ENCODE data around the gene TMEM219.
"Not testable (repeated sequence)": the region's sequence is repeated elsewhere in the genome, so short reads cannot be mapped to it uniquely, and the experiment has no call there.

Gene TMEM219

DNA sequence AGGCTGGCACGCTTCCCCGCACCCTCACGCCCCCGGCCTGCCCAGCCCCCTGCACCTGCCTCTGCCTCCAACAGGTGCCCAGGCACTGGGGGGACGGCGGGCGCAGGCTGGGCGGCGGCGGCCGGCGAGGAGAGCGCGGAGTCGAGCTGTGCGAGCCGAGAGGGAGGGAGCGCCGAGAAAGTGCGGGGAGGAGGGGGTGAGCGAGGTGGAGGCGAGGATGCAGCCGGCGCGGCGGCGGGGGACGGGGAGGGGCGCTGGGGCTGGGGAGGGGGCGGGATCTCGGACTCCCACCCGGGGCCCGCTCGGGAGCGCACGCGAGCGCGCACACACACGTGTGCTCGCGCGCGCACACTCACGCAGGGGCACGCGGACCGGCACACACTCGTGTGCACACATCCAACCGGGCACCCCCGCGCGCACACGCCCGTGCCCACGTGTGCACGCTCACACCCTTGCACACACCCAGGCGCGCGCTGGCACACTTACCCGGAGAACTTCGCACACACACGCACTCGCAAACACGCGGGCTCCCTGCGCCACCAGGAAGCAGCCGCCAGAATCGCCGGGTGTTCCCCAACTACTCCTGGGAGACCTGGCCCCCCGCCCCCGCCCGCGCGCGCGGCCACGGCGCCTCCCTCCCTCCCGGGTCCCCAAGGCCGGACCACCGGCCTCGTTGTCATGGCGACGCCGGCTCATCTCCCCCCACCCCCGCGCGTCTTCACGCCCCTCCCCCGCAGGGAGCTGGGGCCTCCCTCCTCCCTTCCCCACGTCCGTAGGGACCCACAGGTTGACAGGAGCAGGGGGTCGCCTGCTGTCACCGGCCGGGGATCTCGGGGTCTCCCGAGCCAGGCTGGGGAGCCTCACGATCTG, 49.2 kb downstream of the TMEM219 start, which contains the start of gene DOC2A:
TSS of gene DOC2A (minus strand) at position 184 of the 870 bp plus-strand sequence. CDS start 805 bp downstream, outside the sequence.
- Histone ChIP-seq H3K27ac (ENCODE audit: low read depth in 2 of 2, low read length in 2 of 2) (no peak within 1 kb of the TSS), H3K36me3 (ENCODE audit: control insufficient read depth in 2 of 2, insufficient read depth in 2 of 2, low read length in 2 of 2) (no peaks in the 10 kb centered on the region), H3K9me3 (ENCODE audit: control insufficient read depth in 2 of 2, low read length in 2 of 2) (no peaks in the 10 kb centered on the region), H3K9ac (ENCODE audit: low read depth in 1 of 2, low read length in 2 of 2) (no peak within 1 kb of the TSS), H3K4me3 (ENCODE audit: low read length in 2 of 2) (peak within 1 kb of the TSS in 1 of 2 donors; percentile 50), H3K27me3 (ENCODE audit: control insufficient read depth in 2 of 2, insufficient read depth in 2 of 2, low read length in 2 of 2) (peaks cover 10 to 14% of the 10 kb centered on the region in 2 donors), H3K4me1 (ENCODE audit: control insufficient read depth in 2 of 2, insufficient read depth in 2 of 2, low read length in 2 of 2) (peaks cover 0 to 5% of the 10 kb centered on the region in 2 donors)

DNA sequence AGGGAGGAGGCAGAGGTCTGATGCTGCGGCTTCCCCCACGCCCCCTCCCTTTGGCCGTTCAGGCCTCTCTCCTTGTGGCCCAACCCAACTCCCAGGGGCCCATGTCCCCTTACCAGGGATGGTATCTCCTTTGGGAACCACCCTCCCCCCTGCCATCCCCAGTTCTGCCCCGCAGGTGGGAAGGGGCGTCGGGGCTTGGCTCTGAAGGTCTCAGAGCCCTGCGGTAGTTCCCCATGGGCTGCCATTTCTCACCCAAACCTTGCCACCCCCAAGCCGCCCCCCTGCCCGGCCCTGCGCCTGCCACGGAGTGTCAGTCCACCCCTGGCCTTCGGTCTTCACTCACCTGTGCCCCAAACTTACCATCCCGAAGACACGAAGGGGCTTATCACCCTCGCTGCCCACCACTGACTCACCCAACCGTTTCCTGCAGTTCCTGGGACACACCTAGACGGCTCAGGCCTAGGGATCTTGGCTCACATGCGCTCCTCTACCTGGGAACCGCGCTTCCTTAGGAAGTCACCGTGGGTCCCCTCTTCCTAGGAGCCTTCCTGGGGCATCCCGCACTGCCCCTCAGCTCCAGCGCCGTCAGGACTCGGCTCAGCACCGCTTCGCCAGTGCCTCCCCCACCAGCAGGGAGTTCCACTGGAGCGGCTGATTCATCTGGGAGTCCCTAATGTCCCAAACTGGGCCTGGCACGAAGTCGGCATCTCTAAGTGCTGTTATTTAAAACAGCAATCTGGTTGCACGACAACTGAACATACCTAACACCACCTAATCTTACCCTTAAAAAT, 50.0 kb downstream of the TMEM219 start:
- H3K4me3 ChIP-seq (ENCODE audit: low read length in 2 of 2): no peak overlapping the region

GRCh38 chr16:30012598-30012997, 50.7 kb downstream of the TMEM219 start:
- H3K4me3 ChIP-seq (ENCODE audit: low read length in 2 of 2); H3K9me3 ChIP-seq (ENCODE audit: control insufficient read depth in 2 of 2, low read length in 2 of 2): not testable (repeated sequence)
- peaks cover 10 to 14% of the 10 kb centered on the region in 2 donors for H3K27me3 ChIP-seq (ENCODE audit: control insufficient read depth in 2 of 2, insufficient read depth in 2 of 2, low read length in 2 of 2)

More for the DNA sequence above, 50.0 kb downstream of the TMEM219 start:
- Histone ChIP-seq H3K36me3 (ENCODE audit: control insufficient read depth in 2 of 2, insufficient read depth in 2 of 2, low read length in 2 of 2) (no peaks in the 10 kb centered on the region), H3K4me1 (ENCODE audit: control insufficient read depth in 2 of 2, insufficient read depth in 2 of 2, low read length in 2 of 2) (peaks cover 0 to 5% of the 10 kb centered on the region in 2 donors), H3K27me3 (ENCODE audit: control insufficient read depth in 2 of 2, insufficient read depth in 2 of 2, low read length in 2 of 2) (peaks cover 10 to 14% of the 10 kb centered on the region in 2 donors), H3K9ac (ENCODE audit: low read depth in 1 of 2, low read length in 2 of 2) (no peak overlapping the region), H3K9me3 (ENCODE audit: control insufficient read depth in 2 of 2, low read length in 2 of 2) (no peaks in the 10 kb centered on the region), H3K27ac (ENCODE audit: low read depth in 2 of 2, low read length in 2 of 2) (no peak overlapping the region)

GRCh38 chr16:30015450-30015849, 53.6 kb downstream of the TMEM219 start:
- not testable (repeated sequence) for H3K9me3 ChIP-seq (ENCODE audit: control insufficient read depth in 2 of 2, low read length in 2 of 2); H3K36me3 ChIP-seq (ENCODE audit: control insufficient read depth in 2 of 2, insufficient read depth in 2 of 2, low read length in 2 of 2); H3K27ac ChIP-seq (ENCODE audit: low read depth in 2 of 2, low read length in 2 of 2); H3K4me3 ChIP-seq (ENCODE audit: low read length in 2 of 2); H3K4me1 ChIP-seq (ENCODE audit: control insufficient read depth in 2 of 2, insufficient read depth in 2 of 2, low read length in 2 of 2); H3K9ac ChIP-seq (ENCODE audit: low read depth in 1 of 2, low read length in 2 of 2); H3K27me3 ChIP-seq (ENCODE audit: control insufficient read depth in 2 of 2, insufficient read depth in 2 of 2, low read length in 2 of 2)

More at GRCh38 chr16:30012598-30012997, 50.7 kb downstream of the TMEM219 start:
- H3K9ac ChIP-seq (ENCODE audit: low read depth in 1 of 2, low read length in 2 of 2); H3K36me3 ChIP-seq (ENCODE audit: control insufficient read depth in 2 of 2, insufficient read depth in 2 of 2, low read length in 2 of 2); H3K4me1 ChIP-seq (ENCODE audit: control insufficient read depth in 2 of 2, insufficient read depth in 2 of 2, low read length in 2 of 2); H3K27ac ChIP-seq (ENCODE audit: low read depth in 2 of 2, low read length in 2 of 2): not testable (repeated sequence)

- peaks cover 2 to 4% of the 10 kb centered on the region in 2 donors for H3K27me3 ChIP-seq (ENCODE audit: control insufficient read depth in 2 of 2, insufficient read depth in 2 of 2, low read length in 2 of 2)
- H3K9ac ChIP-seq (ENCODE audit: low read depth in 1 of 2, low read length in 2 of 2): no peak overlapping the region
- H3K36me3 ChIP-seq (ENCODE audit: control insufficient read depth in 2 of 2, insufficient read depth in 2 of 2, low read length in 2 of 2): no peaks in the 10 kb centered on the region
- peaks cover 5 to 10% of the 10 kb centered on the region in 2 donors for H3K4me1 ChIP-seq (ENCODE audit: control insufficient read depth in 2 of 2, insufficient read depth in 2 of 2, low read length in 2 of 2)
- H3K27ac ChIP-seq (ENCODE audit: low read depth in 2 of 2, low read length in 2 of 2): no peak overlapping the region
- no peak overlapping the region for H3K4me3 ChIP-seq (ENCODE audit: low read length in 2 of 2)
- H3K9me3 ChIP-seq (ENCODE audit: control insufficient read depth in 2 of 2, low read length in 2 of 2): no peaks in the 10 kb centered on the region
Measured at GRCh38 chr16:30016555-30017276, 54.8 kb downstream of the TMEM219 start.

GRCh38 chr16:30017277-30017656, 55.4 kb downstream of the TMEM219 start:
- H3K36me3 ChIP-seq (ENCODE audit: control insufficient read depth in 2 of 2, insufficient read depth in 2 of 2, low read length in 2 of 2): no peaks in the 10 kb centered on the region
- peaks cover 5 to 12% of the 10 kb centered on the region in 2 donors for H3K4me1 ChIP-seq (ENCODE audit: control insufficient read depth in 2 of 2, insufficient read depth in 2 of 2, low read length in 2 of 2)

GRCh38 chr16:30017937-30018336, 56.1 kb downstream of the TMEM219 start:
- not testable (repeated sequence) for H3K9ac ChIP-seq (ENCODE audit: low read depth in 1 of 2, low read length in 2 of 2); H3K36me3 ChIP-seq (ENCODE audit: control insufficient read depth in 2 of 2, insufficient read depth in 2 of 2, low read length in 2 of 2); H3K9me3 ChIP-seq (ENCODE audit: control insufficient read depth in 2 of 2, low read length in 2 of 2); H3K27me3 ChIP-seq (ENCODE audit: control insufficient read depth in 2 of 2, insufficient read depth in 2 of 2, low read length in 2 of 2); H3K4me3 ChIP-seq (ENCODE audit: low read length in 2 of 2); H3K27ac ChIP-seq (ENCODE audit: low read depth in 2 of 2, low read length in 2 of 2)
- peaks cover 5 to 12% of the 10 kb centered on the region in 2 donors for H3K4me1 ChIP-seq (ENCODE audit: control insufficient read depth in 2 of 2, insufficient read depth in 2 of 2, low read length in 2 of 2)

More at GRCh38 chr16:30017277-30017656, 55.4 kb downstream of the TMEM219 start:
- no peak overlapping the region for H3K27ac ChIP-seq (ENCODE audit: low read depth in 2 of 2, low read length in 2 of 2)
- H3K4me3 ChIP-seq (ENCODE audit: low read length in 2 of 2): no peak overlapping the region
- H3K27me3 ChIP-seq (ENCODE audit: control insufficient read depth in 2 of 2, insufficient read depth in 2 of 2, low read length in 2 of 2): no peaks in the 10 kb centered on the region
- H3K9me3 ChIP-seq (ENCODE audit: control insufficient read depth in 2 of 2, low read length in 2 of 2): no peaks in the 10 kb centered on the region
- no peak overlapping the region for H3K9ac ChIP-seq (ENCODE audit: low read depth in 1 of 2, low read length in 2 of 2)

GRCh38 chr16:30018731-30019158, 56.9 kb downstream of the TMEM219 start:
- no peaks in the 10 kb centered on the region for H3K9me3 ChIP-seq (ENCODE audit: control insufficient read depth in 2 of 2, low read length in 2 of 2)
- H3K4me3 ChIP-seq (ENCODE audit: low read length in 2 of 2): no peak overlapping the region
- no peaks in the 10 kb centered on the region for H3K27me3 ChIP-seq (ENCODE audit: control insufficient read depth in 2 of 2, insufficient read depth in 2 of 2, low read length in 2 of 2)
- H3K9ac ChIP-seq (ENCODE audit: low read depth in 1 of 2, low read length in 2 of 2): no peak overlapping the region
- no peaks in the 10 kb centered on the region for H3K36me3 ChIP-seq (ENCODE audit: control insufficient read depth in 2 of 2, insufficient read depth in 2 of 2, low read length in 2 of 2)
- H3K27ac ChIP-seq (ENCODE audit: low read depth in 2 of 2, low read length in 2 of 2): no peak overlapping the region
- peaks cover 5 to 12% of the 10 kb centered on the region in 2 donors for H3K4me1 ChIP-seq (ENCODE audit: control insufficient read depth in 2 of 2, insufficient read depth in 2 of 2, low read length in 2 of 2)

All from mucosa of rectum (tissue), 2 donors.